ENCODE data around the gene GYPC. TPM values are rescaled to one million over a fixed set of nuclear protein-coding genes. Genes with fewer than 3 reads are reported as not detected.
"Not testable (repeated sequence)": the region's sequence is repeated elsewhere in the genome, so short reads cannot be mapped to it uniquely, and the experiment has no call there.

The GYPC gene
- total RNA-seq, 1 donor from 2014 or later, result 59.9 TPM

DNA sequence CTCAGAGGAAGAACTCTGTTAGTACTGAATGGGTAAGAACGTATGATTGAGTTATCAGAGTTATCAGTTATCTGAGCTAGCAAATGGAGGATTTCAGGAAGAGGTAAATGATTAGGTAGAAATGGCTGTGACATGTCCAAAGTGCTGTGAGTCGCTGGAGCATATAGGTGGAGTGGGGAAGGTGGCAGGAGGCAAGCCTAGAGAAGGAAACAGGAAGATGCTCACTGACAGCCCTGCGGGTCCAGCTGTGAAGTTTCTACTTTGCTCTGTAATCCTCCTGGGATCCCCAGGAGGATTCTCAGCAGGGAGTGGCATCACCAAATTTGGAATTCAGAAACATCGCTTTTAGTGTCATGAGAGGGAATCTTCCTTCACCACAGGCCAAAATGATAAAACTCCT, 52.0 kb downstream of the GYPC start:
- no peak for DNase-seq (ENCODE audit: low read depth)
- H3K4me3 ChIP-seq (ENCODE audit: low read depth, low read length), result no peak overlapping the region
- TF ChIP-seq, protein P1, sequence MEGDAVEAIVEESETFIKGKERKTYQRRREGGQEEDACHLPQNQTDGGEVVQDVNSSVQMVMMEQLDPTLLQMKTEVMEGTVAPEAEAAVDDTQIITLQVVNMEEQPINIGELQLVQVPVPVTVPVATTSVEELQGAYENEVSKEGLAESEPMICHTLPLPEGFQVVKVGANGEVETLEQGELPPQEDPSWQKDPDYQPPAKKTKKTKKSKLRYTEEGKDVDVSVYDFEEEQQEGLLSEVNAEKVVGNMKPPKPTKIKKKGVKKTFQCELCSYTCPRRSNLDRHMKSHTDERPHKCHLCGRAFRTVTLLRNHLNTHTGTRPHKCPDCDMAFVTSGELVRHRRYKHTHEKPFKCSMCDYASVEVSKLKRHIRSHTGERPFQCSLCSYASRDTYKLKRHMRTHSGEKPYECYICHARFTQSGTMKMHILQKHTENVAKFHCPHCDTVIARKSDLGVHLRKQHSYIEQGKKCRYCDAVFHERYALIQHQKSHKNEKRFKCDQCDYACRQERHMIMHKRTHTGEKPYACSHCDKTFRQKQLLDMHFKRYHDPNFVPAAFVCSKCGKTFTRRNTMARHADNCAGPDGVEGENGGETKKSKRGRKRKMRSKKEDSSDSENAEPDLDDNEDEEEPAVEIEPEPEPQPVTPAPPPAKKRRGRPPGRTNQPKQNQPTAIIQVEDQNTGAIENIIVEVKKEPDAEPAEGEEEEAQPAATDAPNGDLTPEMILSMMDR (conservative IDR thresholded peaks at IDR 0.05; ENCODE audit: low read depth, low read length), result no peak

DNA sequence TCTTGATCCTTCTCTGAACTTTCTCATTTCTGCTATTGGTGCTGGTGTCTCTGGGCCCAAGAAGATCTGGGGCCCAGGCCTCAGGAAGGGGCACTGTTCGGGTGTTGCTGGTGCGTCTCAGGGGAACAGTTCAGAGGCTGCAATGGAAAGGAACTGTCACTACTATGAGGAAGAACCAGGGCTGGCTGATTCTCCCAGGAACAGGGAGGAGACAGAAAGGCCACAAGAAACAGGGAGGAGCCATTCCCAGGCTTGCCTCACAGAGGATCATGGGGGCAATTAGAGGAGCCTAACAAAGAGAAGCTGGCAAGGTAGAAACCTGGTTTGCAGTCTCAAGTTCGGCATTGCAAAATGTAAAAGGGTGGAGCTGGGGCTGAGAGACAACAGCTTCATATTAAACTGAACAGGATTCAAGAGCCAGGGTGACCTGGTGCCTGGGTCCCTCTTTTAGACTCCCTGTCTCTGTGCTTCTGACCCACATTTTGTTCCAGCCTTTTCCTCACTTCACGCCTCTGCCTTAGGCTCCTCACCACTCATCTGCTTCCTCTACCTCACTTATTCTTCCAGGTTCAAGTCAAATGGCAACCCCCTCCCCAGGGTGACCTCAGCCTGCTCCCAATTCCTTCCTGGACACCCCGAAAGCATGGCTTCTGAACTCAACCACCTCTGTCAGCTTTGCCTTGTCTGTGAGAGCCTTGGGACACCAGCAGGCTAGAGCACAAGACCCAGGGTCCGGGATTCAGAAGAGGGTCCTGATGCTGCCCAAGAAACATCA, 58.4 kb downstream of the GYPC start:
- no peak for DNase-seq (ENCODE audit: low read depth)
- TF ChIP-seq, protein P1 (conservative IDR thresholded peaks at IDR 0.05; ENCODE audit: low read depth, low read length), result no peak
- no peak overlapping the region for H3K4me3 ChIP-seq (ENCODE audit: low read depth, low read length)

DNA sequence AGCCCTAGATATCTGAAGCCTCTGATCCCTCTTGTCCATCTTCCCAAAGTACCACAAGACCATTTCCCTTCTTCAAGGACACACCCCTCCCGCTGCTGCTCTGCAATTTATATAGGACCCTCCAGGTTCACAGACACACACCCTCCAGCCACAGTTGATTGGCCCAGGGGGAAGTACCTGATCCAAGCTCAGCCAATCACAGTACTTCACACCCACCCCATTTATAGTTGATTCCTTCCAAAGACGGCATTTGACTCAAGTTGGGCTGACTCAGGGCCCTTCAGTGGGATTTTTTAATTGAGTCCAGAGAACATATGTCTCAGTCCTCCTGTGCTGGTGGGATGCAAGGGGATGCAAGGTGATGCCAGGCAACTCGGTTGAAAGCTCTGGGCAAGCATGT, 59.2 kb downstream of the GYPC start:
- no peak overlapping the region for H3K4me3 ChIP-seq (ENCODE audit: low read depth, low read length)
- TF ChIP-seq, protein P1 (conservative IDR thresholded peaks at IDR 0.05; ENCODE audit: low read depth, low read length), result no peak
- DNase-seq (ENCODE audit: low read depth), result no peak

DNA sequence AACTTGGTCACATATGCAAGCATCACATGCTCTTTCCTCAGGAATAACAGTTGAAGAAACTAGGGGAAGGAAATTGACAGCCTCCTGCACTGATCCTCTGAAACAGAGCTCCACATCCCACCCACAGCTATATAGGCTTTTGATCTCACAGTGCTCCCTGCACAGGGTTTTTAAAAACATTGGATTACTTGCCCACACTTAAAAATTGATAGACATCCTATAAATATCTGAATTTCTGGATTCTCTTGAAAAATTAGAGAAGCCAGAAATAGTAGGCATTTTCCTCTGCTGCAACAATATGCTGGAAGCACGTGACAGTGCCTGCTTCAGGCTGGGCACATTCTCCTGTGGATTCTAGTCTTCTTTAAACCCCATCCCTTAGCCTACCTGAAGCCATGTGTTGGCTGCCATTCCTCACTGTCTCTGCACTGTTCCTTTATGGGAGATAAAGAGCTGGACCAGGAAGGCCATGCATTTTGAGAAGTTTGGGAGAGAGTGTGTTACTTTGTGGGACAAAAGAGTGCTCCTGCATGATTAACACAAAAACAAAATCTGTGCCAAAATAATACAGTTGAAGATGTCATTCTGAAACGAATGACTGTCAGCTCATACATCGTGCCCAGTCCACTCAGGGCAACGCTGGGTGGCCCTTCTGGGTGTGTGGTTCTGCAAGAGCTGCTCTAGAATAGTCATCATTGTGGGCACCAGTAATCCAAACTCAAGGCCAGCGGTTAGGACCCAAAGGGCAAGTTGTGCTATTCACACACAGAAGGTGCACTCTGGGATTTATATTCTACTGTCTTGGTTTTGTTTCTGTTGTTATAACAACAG, 59.8 kb downstream of the GYPC start:
- DNase-seq (ENCODE audit: low read depth), result no peak
- TF ChIP-seq, protein P1 (conservative IDR thresholded peaks at IDR 0.05; ENCODE audit: low read depth, low read length), result no peak
- H3K4me3 ChIP-seq (ENCODE audit: low read depth, low read length), result no peak overlapping the region

DNA sequence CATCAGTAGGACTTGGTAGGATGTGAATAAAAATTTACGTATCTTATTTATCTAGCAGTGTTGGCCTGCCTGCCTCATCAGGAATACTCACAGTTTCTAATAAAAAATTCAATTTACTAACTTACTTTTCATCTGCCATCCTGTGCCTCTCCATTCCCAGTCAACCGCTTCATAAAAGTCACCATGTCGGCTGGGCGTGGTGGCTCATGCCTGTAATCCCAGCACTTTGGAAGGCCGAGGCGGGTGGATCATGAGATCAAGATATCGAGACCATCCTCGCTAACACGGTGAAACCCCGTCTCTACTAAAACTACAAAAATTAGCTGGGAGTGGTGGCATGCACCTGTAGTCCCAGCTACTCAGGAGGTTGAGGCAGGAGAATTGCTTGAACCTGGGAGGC, 61.3 kb downstream of the GYPC start:
- DNase-seq (ENCODE audit: low read depth); H3K4me3 ChIP-seq (ENCODE audit: low read depth, low read length): not testable (repeated sequence)

DNA sequence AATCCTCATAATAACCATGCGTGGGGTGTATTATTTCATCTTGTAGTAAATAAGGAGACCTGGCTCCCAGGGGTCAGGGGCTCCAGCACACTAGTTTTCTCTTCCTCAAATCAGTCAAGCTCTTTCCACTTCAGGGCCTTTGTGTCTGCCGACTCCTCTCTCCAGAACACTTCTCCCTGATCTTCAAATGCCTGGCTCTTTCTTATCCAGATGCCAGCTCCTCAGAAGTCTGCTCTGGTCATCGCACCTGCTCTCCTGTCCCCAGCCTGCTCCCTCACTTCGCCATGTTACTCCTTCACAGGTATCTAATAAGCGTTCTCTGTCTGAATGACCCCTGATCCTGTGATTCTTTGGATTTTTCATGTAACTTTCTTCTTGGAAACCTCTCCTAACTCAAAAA, 62.0 kb downstream of the GYPC start:
- no peak overlapping the region for H3K4me3 ChIP-seq (ENCODE audit: low read depth, low read length)
- no peak for DNase-seq (ENCODE audit: low read depth)
- TF ChIP-seq, protein P1 (conservative IDR thresholded peaks at IDR 0.05; ENCODE audit: low read depth, low read length), result no peak

DNA sequence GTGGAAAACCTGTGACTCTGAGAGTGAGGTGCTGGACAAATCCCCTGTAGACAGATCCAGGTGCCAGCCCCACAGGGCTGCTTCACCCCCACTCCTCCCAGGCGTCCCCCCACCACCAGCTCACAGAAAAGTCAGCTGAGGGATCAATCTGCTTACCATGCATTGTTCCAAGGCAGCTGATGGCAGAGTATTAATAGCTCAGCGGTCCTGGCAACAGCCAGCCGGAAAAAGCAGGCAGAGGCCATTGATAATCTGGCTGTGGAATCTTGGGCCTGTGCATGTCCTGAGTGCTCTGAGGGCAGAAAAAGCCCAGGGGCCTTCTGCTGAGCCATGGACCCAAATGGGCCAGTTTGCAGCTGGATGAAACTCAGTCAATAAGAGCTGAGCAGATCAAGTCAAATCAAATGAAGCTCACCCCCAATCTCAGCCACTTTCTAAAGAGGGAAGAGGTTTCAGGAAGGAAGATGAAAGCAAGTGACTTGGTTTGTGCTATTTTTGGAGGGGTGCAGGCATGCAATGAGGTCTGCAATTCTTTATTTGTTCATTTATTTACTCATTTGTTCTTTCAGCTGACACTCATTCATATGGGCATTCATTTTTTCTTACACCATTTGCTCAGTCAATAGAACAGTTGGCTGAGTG, 63.4 kb downstream of the GYPC start:
- TF ChIP-seq, protein P1 (conservative IDR thresholded peaks at IDR 0.05; ENCODE audit: low read depth, low read length), result no peak
- DNase-seq (ENCODE audit: low read depth), result no peak
- no peak overlapping the region for H3K4me3 ChIP-seq (ENCODE audit: low read depth, low read length)

Measured in epithelial cell of proximal tubule (primary cell).